Mammary epithelial cell (primary cell): ENCODE data around the gene OFD1.

Experiments used
- EZH2 ChIP-seq: IDR thresholded peaks from 2 replicates; pipeline ENCODE4 v1.6.1; 2012; ENCODE audit warnings: low read length, inconsistent platforms, borderline replicate concordance
- TF ChIP-seq, protein P1 (sequence below), 2 donors: IDR thresholded peaks in 1 of 2; conservative IDR thresholded peaks in 1 of 2; 2 replicates each; pipeline ENCODE4 v1.5.1; 2011 to 2012; ENCODE audit warnings: inconsistent platforms in 2 of 2, low read length in 2 of 2, mild to moderate bottlenecking in 2 of 2, control low read depth in 1 of 2, low read depth in 1 of 2; ENCODE audit not compliant: insufficient read depth in 1 of 2; ENCODE audit errors: extremely low read depth in 1 of 2

DNA sequence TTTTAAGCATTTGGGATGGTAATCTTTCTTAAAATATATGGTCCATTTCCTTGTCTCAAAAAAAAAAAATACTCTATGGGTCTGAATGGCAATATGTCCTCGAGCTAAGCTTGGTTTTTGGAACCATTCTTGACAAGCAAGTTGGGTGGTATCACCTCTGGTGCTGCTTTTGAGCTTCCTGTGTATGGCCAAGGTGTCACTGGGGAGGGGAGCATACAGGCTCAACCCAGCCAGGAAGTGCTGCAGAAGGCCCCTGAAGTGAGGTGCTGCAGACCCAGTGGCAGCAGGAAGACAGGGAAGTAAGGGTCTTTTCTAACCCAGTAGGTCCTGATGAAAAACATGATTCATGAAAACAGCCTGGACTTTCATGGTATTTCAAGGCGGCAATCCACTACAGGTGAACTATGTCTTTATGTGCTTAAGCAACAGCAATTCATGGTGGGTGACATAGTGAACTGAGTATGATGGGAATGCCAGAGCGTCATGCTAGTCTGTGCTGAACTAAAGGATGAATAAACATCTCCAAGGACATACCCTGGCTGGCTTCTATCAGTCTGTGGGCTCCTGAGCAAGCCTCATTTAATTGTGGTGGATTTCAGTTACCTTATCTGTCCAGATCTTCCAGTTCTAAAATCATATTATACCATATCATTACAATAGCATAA is 15.2 kb upstream of the OFD1 start:
- TF ChIP-seq, protein P1, sequence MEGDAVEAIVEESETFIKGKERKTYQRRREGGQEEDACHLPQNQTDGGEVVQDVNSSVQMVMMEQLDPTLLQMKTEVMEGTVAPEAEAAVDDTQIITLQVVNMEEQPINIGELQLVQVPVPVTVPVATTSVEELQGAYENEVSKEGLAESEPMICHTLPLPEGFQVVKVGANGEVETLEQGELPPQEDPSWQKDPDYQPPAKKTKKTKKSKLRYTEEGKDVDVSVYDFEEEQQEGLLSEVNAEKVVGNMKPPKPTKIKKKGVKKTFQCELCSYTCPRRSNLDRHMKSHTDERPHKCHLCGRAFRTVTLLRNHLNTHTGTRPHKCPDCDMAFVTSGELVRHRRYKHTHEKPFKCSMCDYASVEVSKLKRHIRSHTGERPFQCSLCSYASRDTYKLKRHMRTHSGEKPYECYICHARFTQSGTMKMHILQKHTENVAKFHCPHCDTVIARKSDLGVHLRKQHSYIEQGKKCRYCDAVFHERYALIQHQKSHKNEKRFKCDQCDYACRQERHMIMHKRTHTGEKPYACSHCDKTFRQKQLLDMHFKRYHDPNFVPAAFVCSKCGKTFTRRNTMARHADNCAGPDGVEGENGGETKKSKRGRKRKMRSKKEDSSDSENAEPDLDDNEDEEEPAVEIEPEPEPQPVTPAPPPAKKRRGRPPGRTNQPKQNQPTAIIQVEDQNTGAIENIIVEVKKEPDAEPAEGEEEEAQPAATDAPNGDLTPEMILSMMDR (conservative IDR thresholded peaks at IDR 0.05 in 1 of 2, IDR thresholded peaks at IDR 0.05 in 1 of 2; ENCODE audit: extremely low read depth in 1 of 2, insufficient read depth in 1 of 2, low read depth in 1 of 2, low read length in 2 of 2): no peak
- no peak for TF ChIP-seq EZH2
